Gastroesophageal sphincter (tissue), 4 donors: ENCODE data around the gene TDP1. TPM values are rescaled to one million over a fixed set of nuclear protein-coding genes. Genes with fewer than 3 reads are reported as not detected.

ENCODE experiments used
- ATAC-seq: fragments of 150-250 bp; one replicate; pipeline ENCODE4 v1.9.1; 2016; ENCODE audit warnings: mild to moderate bottlenecking, moderate library complexity
- H3K27ac ChIP-seq, 4 donors: fragments of 200-600 bp; sonication (generic) in 3 of 4; 1 replicate in 3 of 4; 2 replicates in 1 of 4; pipeline ENCODE4 v1.5.1; 2016 to 2019
- H3K27me3 ChIP-seq: fragments of 200-600 bp; sonication (generic); one replicate; pipeline ENCODE4 v1.5.1; 2019
- H3K36me3 ChIP-seq, 2 donors: fragments of 200-600 bp; sonication (generic); one replicate each; pipeline ENCODE4 v1.5.1; 2019; ENCODE audit warnings: control low read depth in 1 of 2
- H3K4me1 ChIP-seq, 3 donors: fragments of 200-600 bp; sonication (generic); 1 replicate in 2 of 3; 2 replicates in 1 of 3; pipeline ENCODE4 v1.5.1; 2016 to 2019; ENCODE audit warnings: control low read depth in 2 of 3
- H3K4me3 ChIP-seq, 2 donors: fragments of 200-600 bp; sonication (generic); one replicate each; pipeline ENCODE4 v1.5.1; 2019; ENCODE audit warnings: mild to moderate bottlenecking in 1 of 2, moderate library complexity in 1 of 2
- H3K9me3 ChIP-seq, 3 donors: fragments of 200-600 bp; sonication (generic); one replicate each; pipeline ENCODE4 v1.5.1; 2017 to 2019; ENCODE audit warnings: control low read depth in 2 of 3
- EP300 ChIP-seq: sonication (generic); formaldehyde crosslinking; IDR thresholded peaks from one replicate; pipeline ENCODE4 v1.6.1; 2017; ENCODE audit warnings: antibody characterized with exemption, mild to moderate bottlenecking
- POLR2A ChIP-seq, 2 donors: fragments of 450-650 bp; IDR thresholded peaks; one replicate each; pipeline ENCODE4 v1.6.1; 2017; ENCODE audit warnings: antibody characterized with exemption in 2 of 2, mild to moderate bottlenecking in 2 of 2, moderate library complexity in 1 of 2
- POLR2AphosphoS5 ChIP-seq: sonication (generic); formaldehyde crosslinking; IDR thresholded peaks from one replicate; pipeline ENCODE4 v1.6.1; 2017; ENCODE audit warnings: antibody characterized with exemption
- WGBS, 2 donors: methylation state at CpG; one replicate each; pipeline ENCODE4 v1.1.5; 2018; ENCODE audit warnings: low coverage in 1 of 2; 5-methylcytosine and 5-hydroxymethylcytosine counted together
- total RNA-seq, 4 donors: library from RNA; depleted of rRNA; stranded (reverse); fragments of >200 nt; gene quantifications; one replicate each; pipeline ENCODE4 v1.1.0, GENCODE V29; 2016
- TF ChIP-seq, protein P1 (sequence below), 4 experiments: fragments of 200-600 bp in 2 of 4; fragments of 450-650 bp in 2 of 4; sonication (generic) in 1 of 4; IDR thresholded peaks; one replicate each; pipeline ENCODE4 v1.5.1; 2017 to 2019; ENCODE audit warnings: antibody characterized with exemption in 4 of 4, mild to moderate bottlenecking in 2 of 4, moderate library complexity in 2 of 4

TDP1 gene
- total RNA-seq, 4 donors from 2014 or later, result 5.4 to 12.1 (median 10.3) TPM

DNA sequence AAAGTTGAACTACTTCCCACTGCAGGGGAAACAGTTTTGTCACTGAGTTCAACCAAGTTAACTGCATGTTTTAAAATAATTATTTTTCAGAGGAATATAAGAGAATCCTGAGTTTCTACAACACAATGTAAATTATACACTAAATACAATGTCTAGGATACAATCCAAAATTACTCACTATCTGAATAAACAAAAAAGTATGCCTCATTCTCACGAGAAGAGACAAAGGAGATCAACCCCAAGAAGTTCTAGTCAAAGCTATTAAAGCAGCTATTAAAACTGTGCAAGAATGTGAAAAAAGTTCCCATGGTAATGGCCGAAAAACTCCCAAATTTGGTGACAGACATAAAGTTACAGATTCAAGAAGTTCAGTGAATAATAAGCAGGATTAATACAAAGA is 97.3 kb downstream of the TDP1 start:
- ATAC-seq, result no peak
- Histone ChIP-seq H3K9me3 (no peaks in the 10 kb centered on the region), H3K27ac (no peak overlapping the region), H3K36me3 (no peaks in the 10 kb centered on the region), H3K27me3 (peaks cover 37% of the 10 kb centered on the region), H3K4me1 (no peaks in the 10 kb centered on the region), H3K4me3 (no peak overlapping the region)
- TF ChIP-seq POLR2A (IDR thresholded peaks at IDR 0.05), result no peak
- no peak for TF ChIP-seq EP300
- TF ChIP-seq, protein P1, sequence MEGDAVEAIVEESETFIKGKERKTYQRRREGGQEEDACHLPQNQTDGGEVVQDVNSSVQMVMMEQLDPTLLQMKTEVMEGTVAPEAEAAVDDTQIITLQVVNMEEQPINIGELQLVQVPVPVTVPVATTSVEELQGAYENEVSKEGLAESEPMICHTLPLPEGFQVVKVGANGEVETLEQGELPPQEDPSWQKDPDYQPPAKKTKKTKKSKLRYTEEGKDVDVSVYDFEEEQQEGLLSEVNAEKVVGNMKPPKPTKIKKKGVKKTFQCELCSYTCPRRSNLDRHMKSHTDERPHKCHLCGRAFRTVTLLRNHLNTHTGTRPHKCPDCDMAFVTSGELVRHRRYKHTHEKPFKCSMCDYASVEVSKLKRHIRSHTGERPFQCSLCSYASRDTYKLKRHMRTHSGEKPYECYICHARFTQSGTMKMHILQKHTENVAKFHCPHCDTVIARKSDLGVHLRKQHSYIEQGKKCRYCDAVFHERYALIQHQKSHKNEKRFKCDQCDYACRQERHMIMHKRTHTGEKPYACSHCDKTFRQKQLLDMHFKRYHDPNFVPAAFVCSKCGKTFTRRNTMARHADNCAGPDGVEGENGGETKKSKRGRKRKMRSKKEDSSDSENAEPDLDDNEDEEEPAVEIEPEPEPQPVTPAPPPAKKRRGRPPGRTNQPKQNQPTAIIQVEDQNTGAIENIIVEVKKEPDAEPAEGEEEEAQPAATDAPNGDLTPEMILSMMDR (IDR thresholded peaks at IDR 0.05), result no peak
- no peak for TF ChIP-seq POLR2AphosphoS5
- 59 to 86% methylated on average over 1 to 2 of the region's 2 CpGs for WGBS, 2 donors

DNA sequence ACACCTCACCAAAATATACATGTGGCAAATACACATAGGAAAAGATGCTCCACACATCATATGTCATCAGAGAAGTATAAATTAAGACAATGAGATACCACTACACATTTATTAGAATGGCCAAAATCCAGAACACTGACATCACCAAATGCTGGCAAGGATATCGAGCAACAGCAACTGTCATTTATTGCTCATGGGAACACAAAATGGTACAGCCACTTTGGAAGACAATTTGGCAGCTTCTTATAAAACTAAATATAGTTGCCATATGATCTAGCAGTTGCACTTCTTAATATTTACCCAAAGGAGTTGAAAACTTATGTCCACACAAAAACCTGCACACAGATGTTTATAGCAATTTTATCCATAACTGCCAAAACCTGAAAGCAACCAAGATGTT is 99.1 kb downstream of the TDP1 start:
- H3K9me3 ChIP-seq, result no peaks in the 10 kb centered on the region
- TF ChIP-seq POLR2AphosphoS5 (no peak), EP300 (no peak), POLR2A (IDR thresholded peaks at IDR 0.05) (no peak)
- TF ChIP-seq, protein P1 (IDR thresholded peaks at IDR 0.05), result no peak
- no peak overlapping the region for H3K4me3 ChIP-seq
- no peak for ATAC-seq
- H3K4me1 ChIP-seq, result no peaks in the 10 kb centered on the region
- no peak overlapping the region for H3K27ac ChIP-seq
- no peaks in the 10 kb centered on the region for H3K36me3 ChIP-seq
- peaks cover 51% of the 10 kb centered on the region for H3K27me3 ChIP-seq
- WGBS, 2 donors, result 65 to 69% methylated on average over 1 of the region's 1 CpG

DNA sequence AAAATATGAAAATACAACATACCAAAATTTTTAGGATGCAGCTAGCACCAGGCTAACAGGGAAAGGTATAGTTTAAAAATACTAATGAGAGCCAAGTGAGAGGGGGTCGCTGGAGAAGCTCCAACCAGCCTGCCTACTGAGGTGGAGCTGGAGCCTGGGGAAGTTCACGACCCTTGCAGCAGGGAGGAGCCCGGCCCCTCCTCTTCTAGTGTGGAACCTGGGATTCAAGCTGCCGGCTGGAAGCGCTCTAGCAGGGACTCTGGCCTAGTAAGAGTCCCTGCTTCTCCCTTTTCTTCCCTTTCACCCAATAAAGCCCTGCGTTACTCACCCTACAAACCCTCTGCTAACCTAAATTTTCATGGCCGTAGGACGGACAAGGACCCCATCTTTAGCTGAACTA is 101.1 kb downstream of the TDP1 start:
- Histone ChIP-seq H3K9me3 (no peaks in the 10 kb centered on the region), H3K27me3 (peaks cover 68% of the 10 kb centered on the region), H3K27ac (no peak overlapping the region), H3K4me1 (peaks cover 0 to 19% (median 14%) of the 10 kb centered on the region in 3 donors), H3K36me3 (no peaks in the 10 kb centered on the region), H3K4me3 (no peak overlapping the region)
- TF ChIP-seq, protein P1 (IDR thresholded peaks at IDR 0.05), result no peak
- TF ChIP-seq POLR2A (IDR thresholded peaks at IDR 0.05) (no peak), POLR2AphosphoS5 (no peak), EP300 (no peak)
- ATAC-seq, result no peak
- 42 to 64% methylated on average over 4 to 6 of the region's 8 CpGs for WGBS, 2 donors

DNA sequence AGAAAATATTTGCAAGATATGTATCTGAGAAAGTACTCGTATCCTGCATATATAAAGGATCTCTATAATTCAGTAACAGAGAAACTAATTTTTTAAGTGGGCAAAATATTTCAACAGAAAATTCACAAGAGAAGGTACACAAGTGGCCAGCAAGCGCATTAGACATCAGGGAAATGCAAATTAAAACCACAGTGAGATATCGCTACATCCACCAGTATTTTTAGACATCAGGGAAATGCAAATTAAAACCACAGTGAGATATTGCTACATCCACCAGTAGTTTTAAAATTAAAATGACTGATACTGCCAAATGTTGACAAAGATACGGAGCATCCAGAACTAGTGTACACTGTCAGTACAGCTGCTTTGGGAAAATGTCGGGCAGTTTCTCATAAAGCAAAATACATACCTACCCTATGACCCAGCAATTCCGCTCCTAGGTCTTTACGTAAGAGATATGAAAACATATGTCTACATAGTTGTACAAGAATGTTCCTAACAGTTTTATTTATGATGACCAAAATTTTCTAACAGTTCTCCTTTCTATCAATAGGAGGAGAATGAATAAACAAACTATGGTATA is 103.2 kb downstream of the TDP1 start:
- Histone ChIP-seq H3K4me3 (no peak overlapping the region), H3K27me3 (peaks cover 84% of the 10 kb centered on the region), H3K36me3 (no peaks in the 10 kb centered on the region), H3K9me3 (no peaks in the 10 kb centered on the region), H3K4me1 (peaks cover 0 to 32% (median 23%) of the 10 kb centered on the region in 3 donors), H3K27ac (no peak overlapping the region)
- WGBS, 2 donors, result 81 to 95% methylated on average over 6 to 7 of the region's 7 CpGs
- TF ChIP-seq, protein P1 (IDR thresholded peaks at IDR 0.05), result no peak
- TF ChIP-seq POLR2A (IDR thresholded peaks at IDR 0.05), result no peak
- no peak for TF ChIP-seq POLR2AphosphoS5
- TF ChIP-seq EP300, result no peak
- ATAC-seq, result no peak

DNA sequence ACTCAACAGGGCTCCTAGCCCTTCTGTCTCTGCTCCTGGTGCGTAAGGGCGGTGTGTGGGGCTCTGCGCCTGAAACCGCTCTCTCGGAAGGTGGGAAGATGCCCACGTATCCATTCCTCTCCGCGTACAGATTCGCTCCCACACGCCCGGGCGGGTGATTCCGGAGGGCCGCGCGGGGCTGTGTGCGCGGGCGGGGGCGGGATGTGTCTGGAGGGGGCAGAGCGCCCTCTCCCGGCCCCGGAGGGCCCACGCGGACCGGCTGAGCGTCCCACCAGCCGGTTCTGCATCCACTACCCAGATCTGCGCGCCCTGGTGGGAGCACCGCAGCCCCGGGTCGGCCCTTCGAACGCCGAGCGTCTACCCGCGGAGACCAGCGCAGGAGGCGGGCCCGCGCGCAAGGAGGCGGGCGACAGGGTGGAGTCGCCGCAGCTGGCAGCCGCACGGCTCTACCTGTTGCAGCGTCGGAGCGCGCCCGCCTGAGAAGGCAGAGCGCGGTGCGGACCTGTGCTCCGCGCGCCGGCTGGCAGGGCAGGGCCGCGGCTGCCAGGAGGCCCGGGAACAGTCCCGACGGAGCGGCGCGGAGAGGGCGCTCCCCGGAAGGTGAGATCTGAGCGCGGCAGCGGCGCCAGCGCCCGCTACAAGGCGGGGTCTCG is 104.7 kb downstream of the TDP1 start:
- Histone ChIP-seq H3K9me3 (no peaks in the 10 kb centered on the region), H3K4me1 (peaks cover 0 to 32% (median 23%) of the 10 kb centered on the region in 3 donors), H3K27ac (no peak overlapping the region), H3K27me3 (peaks cover 85% of the 10 kb centered on the region), H3K36me3 (no peaks in the 10 kb centered on the region), H3K4me3 (peak overlapping the region; percentile 15 to 52)
- 0% methylated on average over 5 of the region's 80 CpGs; no CpG with 5 or more reads in 1 of the 2 donors for WGBS, 2 donors
- peak; percentile 65 for ATAC-seq
- no peak for TF ChIP-seq EP300
- TF ChIP-seq, protein P1 (IDR thresholded peaks at IDR 0.05), result peak in 1 of 4 experiments; percentile 46
